Heart left ventricle (tissue), 13 donors: ENCODE results near the gene FUT2.

ENCODE experiments used
- POLR2A ChIP-seq, 2 donors: fragments of 450-650 bp; IDR thresholded peaks; one replicate each; pipeline ENCODE4 v1.6.1; 2017; ENCODE audit warnings: antibody characterized with exemption in 2 of 2, mild to moderate bottlenecking in 2 of 2, moderate library complexity in 2 of 2
- TF ChIP-seq, protein P1 (sequence below), 12 donors: fragments of 200-600 bp; sonication (generic) in 4 of 12; IDR thresholded peaks; one replicate each; pipeline versions ENCODE4 v1.5.0 to v1.8.0; 2018 to 2022; ENCODE audit warnings: antibody characterized with exemption in 12 of 12, mild to moderate bottlenecking in 5 of 12
- donor health status: ischemic (EF 13 %, LVEDD 7.1; RV severe dilation, severe dysfunction).
- donor health status: DM: no; HTN: yes; CAD: no.
- donor health status: DM: no; HTN: no; CAD: no.
- donor health status: ischemic (EF 25% LVEDD 6.9; RV normal size, moderate dysfunction).
- donor health status: ischemic (EF 25% LVEDD 5.7; RV mildly dilated, moderate dysfunction).
- donor health status: ischemic (EF 35%, LVEDD 5.7; RV mildly dilated, moderate dysfunction).
- donor health status: nonischemic (EF 11% LVEDD 7.7; RV severe dilation, severe dysfunction).
- donor health status: DM: yes; HTN: yes; CAD: no.
- donor health status: PGD.
- donor health status: ischemic (EF 29% LVEDD 5.4; RV normal size, mild dysfunction).
- donor health status: nonischemic (EF 23%, LVEDD 6.1; RV moderate dilation, normal function).

DNA sequence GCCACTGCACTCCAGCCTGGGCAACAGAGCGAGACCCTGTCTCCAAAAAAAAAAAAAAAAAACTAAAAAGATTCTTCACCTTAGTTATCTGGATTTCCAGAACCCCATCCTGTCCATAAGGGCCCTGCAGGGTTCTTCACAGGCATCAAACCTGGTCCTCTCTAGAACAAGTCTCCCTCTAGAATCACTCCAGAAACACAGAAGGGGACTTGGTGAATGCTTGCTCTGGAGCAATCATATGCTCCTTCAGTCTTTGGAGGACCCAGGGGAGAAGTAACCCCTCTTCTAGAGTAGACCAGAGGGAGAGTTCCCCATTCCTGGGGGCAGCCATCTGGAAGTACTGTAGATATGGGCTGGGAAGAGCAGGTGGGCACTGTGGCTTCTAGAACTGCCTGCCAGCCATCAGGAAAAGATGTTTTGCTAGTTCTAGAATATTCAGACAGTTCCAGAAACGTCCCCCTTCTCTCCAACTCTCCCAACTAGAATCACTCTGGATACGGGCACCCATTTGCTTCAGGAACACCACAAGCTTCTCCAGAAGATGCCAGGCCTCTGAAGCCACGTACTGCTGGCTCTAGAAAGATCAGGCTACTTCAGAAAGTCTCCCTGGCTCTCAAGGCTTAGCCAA, 53.9 kb downstream of the FUT2 start:
- TF ChIP-seq, protein P1, sequence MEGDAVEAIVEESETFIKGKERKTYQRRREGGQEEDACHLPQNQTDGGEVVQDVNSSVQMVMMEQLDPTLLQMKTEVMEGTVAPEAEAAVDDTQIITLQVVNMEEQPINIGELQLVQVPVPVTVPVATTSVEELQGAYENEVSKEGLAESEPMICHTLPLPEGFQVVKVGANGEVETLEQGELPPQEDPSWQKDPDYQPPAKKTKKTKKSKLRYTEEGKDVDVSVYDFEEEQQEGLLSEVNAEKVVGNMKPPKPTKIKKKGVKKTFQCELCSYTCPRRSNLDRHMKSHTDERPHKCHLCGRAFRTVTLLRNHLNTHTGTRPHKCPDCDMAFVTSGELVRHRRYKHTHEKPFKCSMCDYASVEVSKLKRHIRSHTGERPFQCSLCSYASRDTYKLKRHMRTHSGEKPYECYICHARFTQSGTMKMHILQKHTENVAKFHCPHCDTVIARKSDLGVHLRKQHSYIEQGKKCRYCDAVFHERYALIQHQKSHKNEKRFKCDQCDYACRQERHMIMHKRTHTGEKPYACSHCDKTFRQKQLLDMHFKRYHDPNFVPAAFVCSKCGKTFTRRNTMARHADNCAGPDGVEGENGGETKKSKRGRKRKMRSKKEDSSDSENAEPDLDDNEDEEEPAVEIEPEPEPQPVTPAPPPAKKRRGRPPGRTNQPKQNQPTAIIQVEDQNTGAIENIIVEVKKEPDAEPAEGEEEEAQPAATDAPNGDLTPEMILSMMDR (IDR thresholded peaks at IDR 0.05): no peak
- no peak for TF ChIP-seq POLR2A (IDR thresholded peaks at IDR 0.05)
